Lower leg skin (tissue), 3 donors: ENCODE data around the gene DNAH11.

Experiments used
- CTCF ChIP-seq, 3 donors: fragments of 450-650 bp; IDR thresholded peaks; one replicate each; pipeline ENCODE4 v1.5.1; 2016; ENCODE audit warnings: antibody characterized with exemption in 3 of 3, mild to moderate bottlenecking in 3 of 3, moderate library complexity in 2 of 3
- POLR2A ChIP-seq, 2 donors: fragments of 450-650 bp; IDR thresholded peaks; one replicate each; pipeline ENCODE4 v1.6.1; 2016 to 2017; ENCODE audit warnings: antibody characterized with exemption in 2 of 2, mild to moderate bottlenecking in 1 of 2, moderate library complexity in 1 of 2

- TF ChIP-seq POLR2A (IDR thresholded peaks at IDR 0.05) (no peak), CTCF (IDR thresholded peaks at IDR 0.05) (no peak)
These were observed 359.4 kb downstream of the DNAH11 start for GRCh38 chr7:21902240-21902639.
